GM19238 (cell line): Measurements from ENCODE around the gene PDS5B.
"Not testable (repeated sequence)": the region's sequence is repeated elsewhere in the genome, so short reads cannot be mapped to it uniquely, and the experiment has no call there.

Source experiments
- DNase-seq: peaks from one replicate; pipeline ENCODE4 v3.0.0; 2011; ENCODE audit warnings: low spot score; ENCODE audit not compliant: insufficient read length

PDS5B gene

GRCh38 chr13:32790731-32791130 is 204.5 kb downstream of the PDS5B start:
- DNase-seq, result no peak

- peak; percentile 24 for DNase-seq
Observed at GRCh38 chr13:32791545-32792172, 205.4 kb downstream of the PDS5B start.

DNA sequence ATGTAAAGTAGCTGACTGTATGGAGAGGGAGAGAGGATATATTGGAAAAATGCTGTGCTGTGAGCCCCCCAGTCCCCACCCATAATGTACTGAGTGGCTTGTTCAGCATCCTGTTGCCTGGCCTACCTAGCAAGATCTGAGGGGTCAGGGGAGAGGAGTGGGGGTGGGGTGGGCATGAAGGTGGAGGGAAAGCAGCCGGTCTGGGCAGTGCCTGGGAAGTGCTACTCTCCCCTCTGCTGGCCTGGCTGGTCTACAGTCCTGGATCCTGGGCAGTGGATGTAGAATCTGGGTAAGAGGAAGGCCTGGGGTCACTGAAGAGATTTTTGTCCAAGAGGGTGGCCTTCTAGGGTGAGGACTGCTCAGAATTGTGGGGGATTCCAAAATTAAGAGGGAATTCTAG is 210.5 kb downstream of the PDS5B start:
- no peak for DNase-seq

DNA sequence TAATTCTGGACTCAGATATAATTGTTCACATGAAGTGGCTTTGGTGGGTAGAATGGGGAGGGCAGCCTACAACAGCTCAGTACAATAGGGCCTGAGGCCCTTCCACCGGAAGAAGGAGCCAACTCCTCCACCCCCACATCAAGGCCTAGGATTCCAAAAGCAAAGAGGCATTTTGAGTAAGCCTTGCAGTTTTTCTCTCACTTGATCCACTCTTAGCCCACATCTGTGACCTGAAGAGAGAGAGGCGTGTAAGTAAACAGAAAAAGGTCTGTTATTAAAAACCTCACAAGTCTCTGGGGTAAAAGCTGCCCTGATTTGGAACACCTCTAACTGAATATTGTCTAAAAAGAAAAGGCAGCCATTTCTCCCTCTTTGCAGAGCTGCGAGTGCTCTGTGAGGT is 215.9 kb downstream of the PDS5B start:
- DNase-seq, result no peak

- no peak for DNase-seq
Observed at GRCh38 chr13:32804673-32805230, 218.5 kb downstream of the PDS5B start.

GRCh38 chr13:32811297-32811800 is 225.1 kb downstream of the PDS5B start:
- peak; percentile 25 for DNase-seq

DNA sequence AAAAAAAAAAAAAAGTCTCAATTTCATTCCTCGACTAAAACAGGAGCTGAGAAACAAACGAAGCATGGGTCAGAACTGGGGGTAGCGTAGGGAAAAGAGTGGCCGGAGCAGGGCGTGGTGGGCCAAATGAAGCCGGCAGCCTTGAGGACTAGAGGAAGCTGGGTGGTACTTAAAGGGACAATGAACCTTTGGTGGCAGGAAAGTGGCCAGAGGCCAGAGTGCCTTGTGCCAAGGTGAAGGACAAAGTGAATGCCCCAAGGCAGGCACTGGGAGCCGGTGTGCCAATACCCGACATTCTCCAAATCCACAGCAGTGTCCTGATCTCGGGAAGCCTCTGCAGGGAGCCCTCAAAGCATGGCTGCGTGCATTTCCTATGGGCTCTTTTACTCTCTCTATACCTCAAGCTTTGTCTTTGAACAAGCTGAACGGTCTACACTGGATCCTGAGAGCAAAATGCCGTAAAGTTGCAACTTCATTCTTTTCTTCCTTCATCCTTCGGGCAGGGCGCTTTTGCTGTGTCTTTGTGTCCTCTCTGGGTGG is 235.0 kb downstream of the PDS5B start:
- DNase-seq, result no peak

- no peak for DNase-seq
Observed at GRCh38 chr13:32822771-32823170, 236.5 kb downstream of the PDS5B start.

GRCh38 chr13:32823597-32823996 is 237.3 kb downstream of the PDS5B start:
- no peak for DNase-seq

DNA sequence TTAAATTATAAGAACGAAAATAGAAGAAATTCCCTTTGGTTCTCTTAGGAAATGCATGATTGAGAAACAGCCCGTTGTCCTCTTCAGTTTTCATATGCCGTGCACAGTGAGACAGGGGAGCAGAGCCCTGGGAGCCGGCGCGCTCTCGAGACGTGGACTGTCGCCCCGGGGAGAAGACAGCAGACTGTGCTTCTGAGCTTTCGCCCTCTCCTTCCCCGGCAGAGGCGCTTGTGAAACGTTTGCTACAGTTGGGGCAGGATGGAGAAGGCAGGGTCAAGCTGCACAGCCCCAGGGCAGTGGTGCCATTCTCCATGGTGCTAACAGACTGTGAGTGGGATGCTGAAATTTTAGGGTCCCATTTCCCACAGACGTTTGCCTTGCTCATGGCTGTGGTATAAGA is 237.8 kb downstream of the PDS5B start:
- DNase-seq, result no peak

DNA sequence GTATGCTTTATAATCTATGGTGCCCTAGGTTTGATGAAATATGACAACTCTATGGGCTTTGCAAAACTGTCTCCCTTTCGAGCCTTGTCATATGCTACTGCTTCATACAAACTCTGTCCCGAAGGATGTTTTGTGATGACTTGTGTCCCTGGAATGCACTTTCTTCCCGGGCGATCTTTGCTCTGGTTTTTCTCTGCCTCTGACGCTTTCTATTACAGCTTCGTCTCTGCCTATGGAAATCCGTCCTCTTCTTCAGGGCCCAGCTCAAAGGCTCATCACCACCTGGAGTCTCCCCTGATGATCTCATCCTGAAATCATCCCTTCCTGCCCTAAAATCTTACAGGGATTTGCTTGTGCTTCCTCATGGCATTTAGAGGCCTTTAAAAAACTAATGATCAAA is 238.4 kb downstream of the PDS5B start:
- no peak for DNase-seq

DNA sequence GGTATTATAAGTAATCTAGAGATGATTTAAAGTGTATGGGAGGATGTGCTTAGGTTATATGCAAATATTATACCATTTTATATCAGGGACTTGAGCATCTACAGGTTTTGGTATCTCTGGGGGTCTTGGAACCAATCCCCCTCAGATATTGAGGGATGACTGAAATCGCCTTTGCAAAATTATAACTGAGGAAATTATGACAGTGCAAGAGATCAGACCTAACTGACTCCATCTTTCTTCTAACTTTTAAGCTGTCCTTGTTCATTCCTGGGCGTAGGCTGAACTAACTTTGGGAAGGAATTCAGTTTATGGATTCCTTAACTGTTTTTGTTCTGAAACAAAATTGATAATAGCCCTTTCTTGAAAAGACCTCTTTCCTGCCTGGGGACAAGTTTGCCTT is 239.2 kb downstream of the PDS5B start:
- DNase-seq, result no peak

DNA sequence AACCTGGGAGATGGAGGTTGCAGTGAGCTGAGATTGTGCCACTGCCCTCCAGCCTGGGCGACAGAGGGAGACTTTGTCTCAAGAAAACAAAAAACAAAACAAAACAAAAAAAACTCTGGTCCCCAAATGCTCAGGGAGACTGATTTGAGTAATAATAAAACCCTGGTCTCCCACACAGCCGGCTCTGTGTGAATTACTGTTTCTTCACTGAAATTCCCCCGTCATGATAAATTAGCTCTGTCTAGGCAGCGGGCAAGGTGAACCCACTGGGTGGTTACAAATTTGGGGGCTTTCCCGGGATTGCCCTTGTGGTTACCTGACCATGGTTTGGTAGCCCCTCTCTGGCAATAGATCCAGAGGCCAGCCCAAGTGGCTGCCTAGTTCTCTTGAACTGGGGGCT is 240.1 kb downstream of the PDS5B start:
- not testable (repeated sequence) for DNase-seq
